ENCODE results near the gene THSD4. TPM values are rescaled to one million over a fixed set of nuclear protein-coding genes. Genes with fewer than 3 reads are reported as not detected.

The THSD4 gene
- polyA plus RNA-seq, 2 of the 4 experiments (the other 2 are of a cell fraction), result 15.8 to 40.7 TPM

- no peak for TF ChIP-seq ZC3H11A (IDR thresholded peaks at IDR 0.05)
- no peak for TF ChIP-seq RCOR1 (IDR thresholded peaks at IDR 0.05; ENCODE audit: low read depth, low read length)
- TF ChIP-seq EP300 (IDR thresholded peaks at IDR 0.05), result no peak
Measured at GRCh38 chr15:71244250-71244649, 129.0 kb downstream of the THSD4 start (continued).

DNA sequence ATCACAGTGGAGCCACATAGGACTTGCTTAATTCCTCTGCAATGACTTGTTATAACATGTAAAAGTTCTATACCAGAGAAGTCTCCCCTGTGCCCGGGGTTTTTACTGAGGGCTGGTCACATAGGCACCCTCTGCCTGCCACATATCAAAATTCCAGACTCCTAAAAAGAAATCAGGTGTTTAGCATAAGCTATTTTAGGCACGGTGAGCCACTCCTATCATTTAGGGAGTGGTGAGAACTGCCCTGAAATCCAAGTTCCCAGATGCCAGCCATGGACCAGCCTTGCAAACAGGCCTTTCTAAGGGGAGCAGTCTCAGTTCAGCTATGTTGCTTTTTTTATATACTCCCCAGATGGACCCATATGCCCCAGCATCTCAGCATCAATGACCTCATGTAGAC lies 130.3 kb downstream of the THSD4 start:
- CTCF ChIA-PET, result interaction anchor here (0.8 to 3.1 kb wide), 2 partner anchors 11 to 20 kb away, joined by 3 to 8 read pairs; no protein-coding TSS in a partner anchor
- Histone ChIP-seq H3K4me1 (peaks cover 15% of the 10 kb centered on the region), H3K9me3 (no peaks in the 10 kb centered on the region), H3K4me3 (no peak overlapping the region), H3K4me2 (no peak overlapping the region), H3K27ac (peak overlapping the region in 1 of 2 experiments; percentile 28; a peak in 1 of 6 replicates)
- ATAC-seq, result no peak
- no peak for DNase-seq (ENCODE audit: low read depth in 1 of 2, low spot score in 1 of 2)
- no peak for FAIRE-seq
- WGBS (ENCODE audit: missing lambda C conversion rate), result 85% methylated on average over 2 of the region's 2 CpGs
- TF ChIP-seq RNF2 (IDR thresholded peaks at IDR 0.05; ENCODE audit: borderline replicate concordance, low read depth) (no peak), HOXB5 (CRISPR knock-in tag; IDR thresholded peaks at IDR 0.05) (no peak), POLR2AphosphoS2 (conservative IDR thresholded peaks at IDR 0.05; ENCODE audit: low read length) (no peak), ZSCAN20 (CRISPR knock-in tag; IDR thresholded peaks at IDR 0.05) (no peak), EHF (CRISPR knock-in tag; IDR thresholded peaks at IDR 0.05) (no peak), HEYL (CRISPR knock-in tag; IDR thresholded peaks at IDR 0.05) (no peak), MAFK (IDR thresholded peaks at IDR 0.05; ENCODE audit: partially characterized antibody) (no peak), HOXB13 (CRISPR knock-in tag; IDR thresholded peaks at IDR 0.05; ENCODE audit: low read depth) (no peak), ZFP36 (IDR thresholded peaks at IDR 0.05; ENCODE audit: borderline replicate concordance, partially characterized antibody) (no peak), NFE2L2 (conservative IDR thresholded peaks at IDR 0.05; ENCODE audit: low read length) (no peak), RFX5 (IDR thresholded peaks at IDR 0.05) (no peak), TP53 (CRISPR knock-in tag; IDR thresholded peaks at IDR 0.05) (no peak), E2F6 (IDR thresholded peaks at IDR 0.05; ENCODE audit: borderline replicate concordance, low read depth) (no peak), EP300 (IDR thresholded peaks at IDR 0.05) (no peak), ZNF302 (CRISPR knock-in tag; IDR thresholded peaks at IDR 0.05) (no peak)
- TF ChIP-seq, protein P1, sequence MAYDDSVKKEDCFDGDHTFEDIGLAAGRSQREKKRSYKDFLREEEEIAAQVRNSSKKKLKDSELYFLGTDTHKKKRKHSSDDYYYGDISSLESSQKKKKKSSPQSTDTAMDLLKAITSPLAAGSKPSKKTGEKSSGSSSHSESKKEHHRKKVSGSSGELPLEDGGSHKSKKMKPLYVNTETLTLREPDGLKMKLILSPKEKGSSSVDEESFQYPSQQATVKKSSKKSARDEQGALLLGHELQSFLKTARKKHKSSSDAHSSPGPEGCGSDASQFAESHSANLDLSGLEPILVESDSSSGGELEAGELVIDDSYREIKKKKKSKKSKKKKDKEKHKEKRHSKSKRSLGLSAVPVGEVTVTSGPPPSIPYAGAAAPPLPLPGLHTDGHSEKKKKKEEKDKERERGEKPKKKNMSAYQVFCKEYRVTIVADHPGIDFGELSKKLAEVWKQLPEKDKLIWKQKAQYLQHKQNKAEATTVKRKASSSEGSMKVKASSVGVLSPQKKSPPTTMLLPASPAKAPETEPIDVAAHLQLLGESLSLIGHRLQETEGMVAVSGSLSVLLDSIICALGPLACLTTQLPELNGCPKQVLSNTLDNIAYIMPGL (CRISPR knock-in tag; IDR thresholded peaks at IDR 0.05; ENCODE audit: borderline replicate concordance), result no peak
- POLR2A ChIA-PET, result no interaction called here

- Histone ChIP-seq H3K4me1 (peaks cover 39% of the 10 kb centered on the region), H3K9me3 (no peaks in the 10 kb centered on the region), H3K4me3 (no peak overlapping the region), H3K27ac (peak overlapping the region; percentile 10 to 28; a peak in 4 of 6 replicates), H3K4me2 (no peak overlapping the region)
- POLR2A ChIA-PET, result no interaction called here
- DNase-seq (ENCODE audit: low read depth in 1 of 2, low spot score in 1 of 2), result no peak
- TF ChIP-seq HOXB13 (CRISPR knock-in tag; IDR thresholded peaks at IDR 0.05; ENCODE audit: low read depth) (no peak), FOSB (CRISPR knock-in tag; IDR thresholded peaks at IDR 0.05) (no peak), EP300 (IDR thresholded peaks at IDR 0.05) (no peak), GATA3 (IDR thresholded peaks at IDR 0.05; ENCODE audit: borderline replicate concordance) (no peak)
- TF ChIP-seq, protein P1 (CRISPR knock-in tag; IDR thresholded peaks at IDR 0.05; ENCODE audit: borderline replicate concordance), result no peak
- FAIRE-seq, result no peak
- CTCF ChIA-PET, result interaction anchor here (1.2 to 1.8 kb wide), 5 partner anchors 9 to 36 kb away, joined by 3 to 5 read pairs (median 4); no protein-coding TSS in a partner anchor
- ATAC-seq, result no peak
- WGBS (ENCODE audit: missing lambda C conversion rate), result 95% methylated on average over 3 of the region's 3 CpGs
Measured at GRCh38 chr15:71248386-71248785, 133.1 kb downstream of the THSD4 start.

All from A549 (cell line).